Nucleus accumbens (tissue), 56 donors: ENCODE results near the gene DNAH2.
"Not testable (repeated sequence)": the region's sequence is repeated elsewhere in the genome, so short reads cannot be mapped to it uniquely, and the experiment has no call there.

Source experiments
- DNase-seq, 56 donors: peaks; one replicate each; lab custom pipeline; 2025; lab: John Stamatoyannopoulos, UW

DNAH2 gene

DNA sequence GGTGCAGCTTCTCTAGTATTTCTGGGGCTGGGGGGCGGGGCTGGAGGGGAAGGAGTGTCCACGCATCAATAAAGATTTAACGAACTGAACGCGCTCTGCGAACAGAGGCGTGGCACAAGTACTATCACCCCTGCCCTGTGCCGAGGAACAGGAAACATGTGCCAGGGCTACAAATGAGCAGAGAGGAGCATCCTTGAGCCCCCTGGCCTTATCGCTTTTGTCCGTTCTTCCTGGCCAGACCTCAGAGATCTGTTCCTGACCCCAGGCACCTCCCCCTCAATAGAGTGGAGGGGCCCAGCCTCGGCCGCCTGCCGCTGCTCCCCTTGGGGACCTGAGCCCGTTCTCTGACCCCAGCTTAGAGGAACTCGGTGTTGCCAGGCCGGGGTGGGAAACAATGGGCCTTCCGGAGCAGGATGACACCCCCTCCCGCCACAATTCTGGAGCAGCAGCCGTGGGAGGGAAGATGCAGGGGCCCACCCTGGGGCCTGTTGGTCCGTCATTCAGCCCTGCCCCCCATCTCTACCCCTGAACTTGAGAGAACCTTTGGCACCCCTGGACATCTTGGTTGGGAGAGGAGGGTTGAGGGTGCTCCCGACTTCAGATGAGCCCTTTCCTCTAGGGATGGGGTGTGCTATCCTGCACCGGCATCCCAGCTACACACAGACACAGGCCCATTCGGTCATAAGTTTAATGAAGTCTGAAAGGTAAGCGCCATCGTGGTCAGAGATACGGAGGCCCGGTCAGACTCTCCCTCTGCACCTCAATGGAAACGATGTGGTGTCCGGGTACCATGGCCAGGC is 138.7 kb downstream of the DNAH2 start:
- DNase-seq, result peak in 1 of 56 donors; percentile 50

DNA sequence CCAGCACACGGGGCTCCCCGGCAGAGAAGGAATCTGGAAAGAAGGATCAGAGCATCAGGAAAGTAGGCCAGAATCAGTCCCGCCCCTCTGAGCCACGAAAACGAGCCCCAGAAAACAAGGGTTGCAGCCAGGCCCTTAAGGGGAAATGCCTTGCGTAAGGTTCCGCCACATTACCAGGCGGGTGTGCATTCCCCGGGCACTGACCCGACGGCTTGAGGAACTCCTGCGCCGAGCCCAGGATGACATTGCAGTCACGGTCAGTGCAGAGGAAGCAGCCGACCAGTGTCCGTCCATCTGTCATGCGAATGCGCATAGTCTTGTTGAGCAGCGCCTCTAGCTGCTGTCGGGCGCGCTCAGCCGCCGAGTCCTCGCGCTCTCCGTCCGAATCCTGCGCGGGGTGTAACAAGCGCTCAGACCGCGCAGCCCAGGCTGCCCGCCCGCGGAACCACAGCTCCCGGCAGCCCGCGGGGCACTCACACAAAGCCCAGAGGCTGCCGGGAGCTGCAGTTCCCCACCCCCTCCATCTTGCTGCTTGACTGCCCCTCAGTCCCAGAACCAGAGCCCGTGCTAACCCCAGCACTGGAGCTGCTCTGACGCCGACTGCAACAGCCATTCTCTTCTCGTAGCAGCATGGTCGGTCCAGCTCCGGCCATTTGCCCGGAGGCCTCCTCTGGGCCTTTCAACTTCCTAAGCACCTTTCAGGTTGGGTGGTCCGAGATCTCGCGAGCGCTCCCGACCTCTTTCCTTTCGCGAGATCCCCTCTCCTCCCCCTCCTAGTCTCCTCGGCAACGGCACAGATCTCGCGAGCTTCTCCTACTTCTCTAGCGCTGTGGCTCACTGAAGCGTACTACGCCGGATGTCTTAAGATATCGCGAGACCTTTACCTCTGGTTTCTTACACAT is 139.5 kb downstream of the DNAH2 start, which contains the start of gene NAA38:
TSS of gene NAA38 (minus strand) at position 749 of the 902 bp plus-strand sequence. CDS start at position 653, 96 bp downstream.
- DNase-seq, result peak; percentile 78 to 100 (median 98)

DNA sequence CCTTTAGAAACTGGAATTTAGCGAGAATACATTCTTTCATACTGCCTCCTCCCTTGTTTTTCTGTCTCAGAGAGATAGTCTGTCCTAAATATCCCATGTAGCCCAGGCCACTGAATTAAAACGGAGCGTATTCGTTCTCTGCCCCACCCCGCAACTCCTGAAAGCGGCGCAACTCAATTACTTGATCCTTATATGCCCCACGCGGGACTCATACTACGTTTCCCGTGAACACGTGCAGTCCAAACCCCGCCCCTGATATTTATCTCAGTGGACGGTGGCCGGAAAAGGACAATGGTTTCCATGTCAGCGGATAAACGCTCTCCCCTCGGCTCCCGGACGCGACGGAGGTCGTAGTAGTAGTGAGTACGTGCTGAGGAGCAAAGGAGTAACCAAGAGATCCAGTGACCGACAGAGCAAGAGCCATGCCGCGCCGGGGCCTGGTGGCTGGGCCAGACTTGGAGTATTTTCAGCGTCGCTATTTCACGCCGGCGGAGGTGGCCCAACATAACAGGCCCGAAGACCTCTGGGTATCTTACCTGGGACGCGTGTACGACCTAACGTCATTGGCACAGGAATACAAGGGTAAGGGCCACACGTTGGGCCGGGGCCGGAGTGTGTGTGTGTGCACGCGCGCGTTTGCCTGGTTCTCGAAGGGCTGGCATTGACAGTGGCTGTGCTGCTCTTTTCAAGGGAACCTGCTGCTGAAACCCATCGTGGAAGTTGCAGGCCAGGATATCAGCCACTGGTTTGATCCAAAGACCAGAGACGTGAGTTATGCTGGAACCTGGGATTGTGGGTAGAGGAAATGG is 140.4 kb downstream of the DNAH2 start, which contains the start of gene CYB5D1:
TSS of gene CYB5D1 (plus strand) at position 291 of the 809 bp plus-strand sequence. CDS start at position 423, 132 bp downstream.
- peak in 54 of 56 donors; percentile 72 to 96 (median 90) for DNase-seq

DNA sequence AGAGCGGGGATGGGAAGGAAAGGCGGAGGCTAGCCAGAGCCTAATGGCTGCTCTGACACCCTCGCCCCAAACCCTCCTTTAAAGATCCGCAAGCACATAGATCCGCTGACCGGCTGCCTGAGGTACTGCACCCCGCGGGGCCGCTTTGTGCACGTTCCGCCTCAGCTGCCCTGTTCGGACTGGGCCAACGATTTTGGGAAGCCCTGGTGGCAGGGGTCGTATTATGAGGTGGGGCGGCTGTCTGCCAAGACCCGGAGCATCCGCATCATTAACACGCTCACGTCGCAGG is 140.9 kb downstream of the DNAH2 start:
- peak in 3 of 56 donors; percentile 53 to 66 (median 58) for DNase-seq

DNA sequence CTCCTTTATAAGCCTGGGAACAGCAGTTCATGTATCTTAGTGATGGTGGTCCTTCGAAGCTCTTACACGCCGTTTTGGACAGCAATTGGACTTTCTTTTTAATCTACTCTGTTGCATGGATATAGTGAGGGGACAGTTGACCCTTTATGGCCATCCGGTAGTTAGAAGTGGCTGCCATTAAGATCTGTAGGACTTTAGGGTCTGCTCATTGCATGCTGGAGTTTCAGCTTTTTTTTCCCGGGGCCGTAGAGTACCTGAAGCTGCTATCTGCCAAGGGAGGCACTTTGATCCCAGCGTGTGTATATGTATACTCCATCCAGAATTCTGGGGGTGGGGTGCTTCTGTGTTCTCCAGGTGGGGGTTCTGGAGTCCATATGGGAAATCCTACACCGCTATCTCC is 141.5 kb downstream of the DNAH2 start:
- DNase-seq, result no peak

DNA sequence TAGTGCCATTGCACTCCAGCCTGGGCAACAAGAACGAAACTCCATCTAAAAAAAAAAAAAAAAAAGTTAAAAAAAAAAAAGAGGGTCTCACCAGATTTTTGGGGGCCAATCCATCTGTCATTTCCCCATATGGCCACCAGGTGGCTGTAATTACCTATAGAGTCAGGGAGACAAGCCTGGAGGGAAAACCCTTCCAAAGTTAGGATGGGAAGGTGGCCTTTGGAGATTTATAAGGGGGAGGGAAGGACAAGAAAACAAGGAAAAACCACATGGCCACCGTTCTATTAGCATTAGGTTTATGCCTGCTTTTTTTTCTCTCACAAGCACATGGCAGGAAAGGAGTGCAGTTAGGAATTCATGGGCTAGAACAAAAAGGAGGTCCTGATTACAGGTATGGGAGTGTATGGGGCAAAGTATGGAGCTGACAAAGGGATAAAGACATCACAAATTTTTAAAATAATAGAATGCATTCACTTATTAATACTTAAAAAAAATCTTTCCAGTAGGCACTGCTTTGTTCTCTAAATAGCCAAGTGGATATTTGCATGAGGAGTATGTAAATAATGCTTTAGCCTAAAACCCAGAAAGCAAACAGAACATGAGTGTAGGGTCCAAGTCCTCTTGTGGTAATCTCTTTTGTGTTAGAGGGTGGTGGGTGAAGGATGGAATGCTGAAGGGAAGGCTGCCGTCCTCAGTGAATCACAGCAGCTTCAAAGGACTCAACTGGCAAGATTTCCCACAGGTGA is 145.3 kb downstream of the DNAH2 start:
- DNase-seq, result peak in 12 of 56 donors; percentile 13 to 70 (median 35)

DNA sequence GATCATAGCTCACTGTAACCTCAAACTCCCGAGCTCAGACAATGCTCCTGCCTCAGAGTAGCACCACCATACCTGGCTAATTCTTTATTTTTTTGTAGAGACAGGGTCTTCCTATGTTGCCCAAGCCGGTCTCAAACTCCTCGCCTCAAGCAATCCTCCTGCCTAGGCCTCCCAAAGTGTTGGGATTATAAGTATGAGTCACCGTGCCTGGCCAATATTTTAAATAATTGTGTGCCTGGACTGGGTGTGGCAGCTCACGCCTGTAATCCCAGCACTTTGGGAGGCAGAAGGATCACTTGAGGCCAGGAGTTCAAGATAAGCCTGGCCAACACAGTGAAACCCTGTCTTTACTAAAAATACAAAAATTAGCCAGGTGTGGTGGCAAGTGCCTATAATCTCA is 146.8 kb downstream of the DNAH2 start:
- DNase-seq, result not testable (repeated sequence)

DNA sequence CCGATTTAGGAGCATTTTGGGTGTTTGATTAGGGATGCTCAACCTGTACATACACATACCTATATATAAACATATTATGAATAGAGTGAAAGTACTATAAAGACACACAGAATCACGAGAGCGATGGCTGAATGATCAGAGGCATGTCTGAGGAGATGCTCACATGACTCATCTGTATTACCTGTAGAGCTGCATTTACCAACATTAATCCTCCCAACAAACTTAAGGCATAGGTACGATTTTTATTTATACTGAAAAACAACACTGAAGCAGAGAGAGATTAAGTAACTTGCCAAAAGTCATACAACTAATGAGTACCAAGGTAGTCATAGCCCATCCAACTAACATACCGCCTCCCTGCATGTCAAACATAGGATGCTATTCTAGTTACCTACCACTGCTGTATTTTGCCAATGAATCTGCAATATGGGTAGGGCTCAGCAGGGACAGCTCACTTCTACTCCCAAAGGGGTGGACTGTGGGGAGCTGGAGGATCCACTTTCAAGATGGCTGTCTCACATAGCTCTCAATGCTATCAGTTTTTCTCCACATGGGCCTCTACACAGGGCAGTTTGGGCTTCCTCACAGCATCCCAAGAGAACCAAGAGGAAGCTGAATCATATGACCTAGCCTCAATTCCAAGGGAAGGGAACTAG is 147.6 kb downstream of the DNAH2 start:
- DNase-seq, result no peak

DNA sequence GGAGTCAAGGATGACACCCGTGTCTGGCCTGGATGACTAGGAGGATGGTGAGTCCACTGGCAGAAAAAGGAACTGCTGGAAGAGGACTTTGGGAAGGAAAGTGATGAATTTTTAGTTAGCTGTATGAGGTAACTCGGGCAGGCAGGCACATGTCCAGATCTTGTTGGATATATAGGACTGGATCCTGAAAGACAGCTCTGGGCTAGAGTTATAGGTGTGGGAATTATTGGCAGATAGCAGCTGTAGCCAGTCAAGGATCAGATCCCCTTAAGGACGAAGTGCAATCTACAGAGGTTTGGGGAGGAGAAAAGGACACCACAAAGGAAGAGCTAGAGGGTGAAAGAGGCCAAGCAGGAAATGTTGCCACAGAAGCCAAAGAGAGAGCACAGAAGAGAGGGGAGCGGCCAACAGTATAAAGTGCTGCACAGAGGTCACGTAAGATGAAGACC is 150.4 kb downstream of the DNAH2 start:
- DNase-seq, result no peak

DNA sequence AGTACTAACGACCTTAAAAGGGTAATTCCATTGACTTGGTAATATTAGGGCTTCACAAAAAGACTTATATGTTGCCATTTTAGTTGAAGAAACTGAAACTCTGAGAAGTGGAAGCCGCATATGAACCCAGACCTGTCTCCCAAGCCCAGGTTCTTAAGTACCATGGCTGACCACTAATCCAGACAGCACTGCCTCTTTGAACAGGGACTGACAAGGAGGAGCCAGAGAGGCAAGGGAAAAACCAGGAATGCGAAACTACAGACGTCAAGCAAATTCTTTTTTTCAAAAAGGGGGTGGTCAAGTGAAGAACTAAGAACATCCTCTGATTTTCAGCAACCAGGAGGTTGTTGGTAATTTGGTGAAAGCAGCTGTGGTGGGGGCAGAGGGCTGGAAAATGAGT is 155.5 kb downstream of the DNAH2 start:
- no peak for DNase-seq

DNA sequence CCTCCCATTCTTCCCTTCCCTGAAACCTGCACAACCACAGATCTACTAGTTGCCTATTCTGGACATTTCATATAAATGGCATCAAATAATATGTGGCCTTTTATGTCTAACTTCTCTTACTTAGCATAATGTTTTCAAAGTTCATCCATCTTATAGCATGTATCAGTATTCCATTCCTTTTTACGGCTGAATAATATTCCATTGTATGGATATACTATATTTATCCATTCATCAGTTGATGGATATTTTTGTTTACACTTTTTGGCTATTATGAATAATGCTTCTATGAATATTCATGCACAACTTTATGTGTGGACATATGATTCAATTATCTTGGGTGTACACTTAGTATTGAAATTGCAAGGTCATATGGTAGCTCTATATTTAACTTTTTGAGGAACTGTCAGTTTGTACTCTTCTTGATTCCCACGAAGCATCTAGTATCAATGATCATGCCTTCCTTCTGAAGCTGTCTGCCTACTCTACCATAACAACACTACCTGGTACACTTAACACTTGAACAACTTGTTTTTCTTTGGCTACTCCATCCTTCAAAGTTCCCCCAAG is 158.3 kb downstream of the DNAH2 start:
- DNase-seq, result no peak

DNA sequence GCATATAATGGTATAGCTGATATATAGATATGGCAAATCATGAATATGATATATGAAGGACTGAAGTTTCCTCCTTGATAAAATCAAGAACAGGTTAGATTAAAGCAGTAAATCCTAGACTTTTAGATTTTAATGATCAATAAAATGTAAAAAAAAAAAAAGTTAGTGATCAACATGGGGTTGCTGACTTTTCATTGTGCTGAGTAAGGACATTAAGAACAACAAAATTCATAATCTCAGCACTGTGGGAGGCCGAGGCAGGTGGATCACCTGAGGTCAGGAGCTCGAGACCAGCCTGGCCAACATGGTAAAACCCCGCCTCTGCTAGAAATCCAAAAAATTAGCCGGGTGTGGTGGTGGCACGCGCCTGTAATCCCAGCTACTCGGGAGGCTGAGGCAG is 160.7 kb downstream of the DNAH2 start:
- no peak for DNase-seq

DNA sequence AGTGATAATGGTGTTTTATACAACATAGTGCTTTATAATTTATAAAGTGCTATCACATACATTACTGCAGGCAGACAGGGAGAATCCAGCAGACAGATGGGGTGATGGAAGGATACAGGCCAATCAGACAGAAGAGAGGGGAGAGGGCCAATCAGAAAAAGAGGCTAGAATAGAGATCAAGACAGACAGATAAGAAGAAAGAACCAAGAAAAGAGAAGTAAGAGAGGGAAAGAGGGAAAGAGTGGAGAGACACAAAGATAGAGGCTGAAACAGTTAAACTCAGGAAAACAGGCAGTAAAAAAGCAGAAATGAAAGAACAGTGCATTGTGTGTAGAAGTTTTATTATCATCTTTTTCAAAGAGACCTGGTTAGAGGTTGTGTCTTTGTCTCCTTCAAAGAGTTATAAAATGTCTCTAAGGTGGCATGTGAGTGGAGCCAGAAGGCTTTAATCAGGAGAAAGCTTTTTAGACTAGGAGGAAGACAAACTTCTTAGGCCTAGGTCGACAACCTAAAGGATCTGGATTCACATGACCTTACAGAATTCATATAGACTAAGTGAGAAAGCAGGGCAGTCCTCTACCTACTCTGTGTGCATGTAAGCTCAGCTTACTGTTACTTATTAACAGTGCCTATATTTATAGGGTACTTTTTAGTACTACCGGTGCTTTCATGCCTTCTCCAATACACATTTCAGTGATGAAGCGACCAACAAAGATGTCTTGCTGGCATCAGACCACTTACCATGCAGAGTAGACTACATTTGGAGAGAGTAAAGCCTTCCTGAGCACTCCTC is 162.7 kb downstream of the DNAH2 start:
- DNase-seq, result no peak

DNA sequence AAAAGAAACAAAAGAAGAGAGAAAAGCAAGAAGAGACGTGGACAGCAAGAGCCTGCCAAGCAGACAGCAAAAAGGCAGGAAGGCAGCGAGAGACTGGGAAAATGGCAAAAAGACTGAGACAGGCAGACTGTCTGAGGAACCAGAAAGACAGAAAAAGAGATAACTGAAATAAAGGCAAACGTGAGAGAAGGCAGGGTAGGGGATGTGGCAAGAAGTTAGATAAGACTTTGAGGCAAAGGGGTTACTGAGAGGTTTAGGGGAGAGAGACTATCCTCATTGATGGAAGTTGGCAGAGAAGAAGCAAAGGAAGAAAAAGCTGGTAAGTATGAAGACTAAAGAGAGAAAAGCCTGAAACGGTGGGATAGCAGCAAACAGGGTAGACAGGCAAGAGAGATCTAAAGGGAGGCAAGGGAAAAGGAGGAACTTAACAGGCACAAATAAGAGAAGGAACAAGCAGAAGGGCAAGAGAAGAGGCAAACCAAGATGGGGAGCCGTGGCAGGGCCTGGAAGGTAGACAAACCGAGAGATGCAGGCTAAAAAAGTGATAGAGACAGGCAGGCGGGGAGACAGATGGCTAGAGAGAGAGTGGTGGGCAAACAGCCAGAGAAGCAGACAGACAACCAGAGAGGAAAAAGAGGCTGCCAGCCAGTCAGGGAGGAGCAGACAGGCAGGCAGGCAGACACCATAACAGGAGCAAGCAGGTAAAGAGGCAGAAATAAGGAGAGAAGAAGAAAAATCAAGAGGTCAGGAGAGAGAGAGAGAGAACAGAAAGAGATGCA is 163.9 kb downstream of the DNAH2 start:
- DNase-seq, result no peak

DNA sequence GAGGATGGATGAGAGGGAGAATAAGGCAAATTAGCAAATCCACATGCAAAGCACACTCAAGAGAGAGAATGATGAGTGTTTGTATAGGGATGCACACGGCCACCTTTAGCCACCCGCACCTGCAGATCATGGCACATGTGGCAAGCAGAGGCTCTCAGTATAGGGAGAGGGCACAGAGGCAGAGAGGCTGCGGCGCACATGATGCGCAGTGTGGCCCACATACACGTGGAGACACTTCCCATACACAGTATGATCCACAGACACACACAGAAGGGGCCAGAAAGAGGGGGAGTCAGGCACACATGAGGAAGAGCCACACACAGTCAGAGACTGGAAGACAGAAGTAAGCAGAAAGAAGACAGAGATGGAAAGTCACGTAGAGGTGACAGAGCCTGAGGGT is 164.5 kb downstream of the DNAH2 start:
- DNase-seq, result no peak

DNA sequence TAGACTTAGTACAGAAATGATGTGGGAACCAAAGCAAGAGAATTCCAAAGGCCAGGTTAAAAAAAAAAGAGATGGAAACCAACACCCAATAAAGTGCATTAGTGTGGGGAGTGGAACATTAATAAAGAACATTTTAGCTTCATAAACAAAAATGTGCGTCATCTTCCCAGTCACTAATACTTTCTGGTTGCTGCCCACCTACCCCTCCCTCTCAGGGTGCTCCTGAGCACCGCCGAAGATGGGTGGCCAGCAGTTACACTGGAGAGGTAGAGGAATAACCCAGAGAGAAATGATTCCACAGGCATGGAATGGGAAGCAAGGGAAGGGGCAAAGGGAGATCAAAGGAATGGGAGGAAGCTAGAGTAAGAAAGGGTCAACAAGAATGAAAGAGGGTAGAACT is 165.1 kb downstream of the DNAH2 start:
- DNase-seq, result no peak
